Right lobe of liver (tissue), 4 donors: Measurements from ENCODE around the gene GPR78.

Source experiments
- POLR2A ChIP-seq: fragments of 450-650 bp; IDR thresholded peaks from one replicate; pipeline ENCODE4 v1.6.1; 2017; ENCODE audit warnings: antibody characterized with exemption, mild to moderate bottlenecking
- TF ChIP-seq, protein P1 (sequence below), 4 donors: fragments of 200-600 bp in 3 of 4; fragments of 450-650 bp in 1 of 4; IDR thresholded peaks; one replicate each; pipeline versions ENCODE4 v1.5.1 to v1.8.0; 2016 to 2022; ENCODE audit warnings: antibody characterized with exemption in 4 of 4, mild to moderate bottlenecking in 2 of 4
- donor health status: DM: no; HTN: no; CAD: no.
- donor health status: DM: no; HTN: no; CAD: no.
- donor health status: DM: no; HTN: yes; CAD: no.

DNA sequence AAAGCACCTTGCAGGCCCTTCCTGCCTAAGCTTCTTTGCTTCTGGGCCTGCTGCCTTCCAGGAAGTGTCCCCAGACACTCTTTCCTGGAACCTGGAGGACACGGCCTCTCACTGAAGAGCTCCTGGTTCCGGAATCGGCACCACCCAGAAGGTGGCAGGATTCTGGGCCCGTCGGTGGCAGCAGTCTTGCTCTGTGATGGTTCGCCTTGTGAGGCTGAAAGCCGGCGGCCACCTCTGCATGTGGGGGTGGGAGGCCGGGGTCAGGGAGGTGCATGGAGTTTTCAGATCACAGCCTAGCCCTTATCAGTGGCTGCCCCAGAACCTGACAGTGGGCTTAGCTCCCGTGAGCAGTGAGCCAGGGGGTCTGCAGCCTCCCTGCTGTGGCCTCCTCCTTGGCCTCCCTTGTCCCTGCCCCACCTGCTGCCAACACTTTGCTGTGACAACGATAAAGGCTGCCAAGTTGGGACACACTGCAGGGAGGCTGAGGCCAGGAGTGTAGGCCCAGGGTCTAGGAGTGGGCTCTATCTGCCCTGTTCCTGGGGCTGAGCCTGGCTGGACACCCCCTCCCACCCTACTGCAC, 30.8 kb upstream of the GPR78 start:
- no peak for TF ChIP-seq POLR2A
- TF ChIP-seq, protein P1, sequence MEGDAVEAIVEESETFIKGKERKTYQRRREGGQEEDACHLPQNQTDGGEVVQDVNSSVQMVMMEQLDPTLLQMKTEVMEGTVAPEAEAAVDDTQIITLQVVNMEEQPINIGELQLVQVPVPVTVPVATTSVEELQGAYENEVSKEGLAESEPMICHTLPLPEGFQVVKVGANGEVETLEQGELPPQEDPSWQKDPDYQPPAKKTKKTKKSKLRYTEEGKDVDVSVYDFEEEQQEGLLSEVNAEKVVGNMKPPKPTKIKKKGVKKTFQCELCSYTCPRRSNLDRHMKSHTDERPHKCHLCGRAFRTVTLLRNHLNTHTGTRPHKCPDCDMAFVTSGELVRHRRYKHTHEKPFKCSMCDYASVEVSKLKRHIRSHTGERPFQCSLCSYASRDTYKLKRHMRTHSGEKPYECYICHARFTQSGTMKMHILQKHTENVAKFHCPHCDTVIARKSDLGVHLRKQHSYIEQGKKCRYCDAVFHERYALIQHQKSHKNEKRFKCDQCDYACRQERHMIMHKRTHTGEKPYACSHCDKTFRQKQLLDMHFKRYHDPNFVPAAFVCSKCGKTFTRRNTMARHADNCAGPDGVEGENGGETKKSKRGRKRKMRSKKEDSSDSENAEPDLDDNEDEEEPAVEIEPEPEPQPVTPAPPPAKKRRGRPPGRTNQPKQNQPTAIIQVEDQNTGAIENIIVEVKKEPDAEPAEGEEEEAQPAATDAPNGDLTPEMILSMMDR (IDR thresholded peaks at IDR 0.05), result no peak
